ENCODE data around the gene MKI67.

MKI67 gene

DNA sequence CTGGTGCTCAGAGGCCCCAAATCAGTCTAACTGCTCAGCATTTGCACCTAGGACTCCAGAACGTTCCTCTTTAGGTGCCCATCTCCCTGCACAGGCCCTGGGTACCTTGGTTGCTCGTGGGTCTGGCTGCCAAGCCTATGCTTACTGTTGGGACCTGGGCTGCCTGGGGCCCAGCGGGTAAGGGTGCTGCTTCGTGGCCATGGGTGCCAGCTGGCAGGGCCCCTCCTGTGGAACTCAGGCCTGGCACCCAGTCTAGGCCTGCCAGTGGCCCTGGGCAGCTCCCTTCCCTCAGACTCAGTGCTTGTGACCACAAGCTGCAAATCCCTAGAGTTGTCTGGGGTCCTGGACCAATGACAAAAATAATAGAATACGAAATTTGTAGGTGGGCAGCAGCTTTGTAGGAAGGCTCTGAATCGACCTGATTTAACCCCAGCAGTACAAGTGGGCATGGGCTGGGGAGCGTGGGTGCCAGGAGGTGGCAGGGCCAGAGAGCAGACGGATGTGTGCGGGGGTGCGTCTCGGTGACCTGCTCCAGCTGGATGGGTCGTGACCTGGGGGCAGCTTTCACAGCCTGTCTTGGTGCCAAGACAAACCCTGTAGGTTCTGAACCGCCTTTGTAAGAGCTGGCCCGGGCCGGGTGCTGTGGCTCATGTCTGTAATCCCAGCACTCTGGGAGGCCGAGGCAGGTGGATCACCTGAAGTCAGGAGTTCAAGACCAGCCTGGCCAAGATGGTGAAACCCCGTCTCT, 69.7 kb downstream of the MKI67 start:
- Histone ChIP-seq H3K27ac (ENCODE audit: low read depth, low read length) (no peak overlapping the region), H3K36me3 (ENCODE audit: control insufficient read depth, insufficient read depth, low read length) (no peaks in the 10 kb centered on the region), H3K27me3 (ENCODE audit: control insufficient read depth, insufficient read depth, low read length) (no peaks in the 10 kb centered on the region), H3K4me3 (ENCODE audit: low read depth, low read length) (no peak overlapping the region), H3K9ac (ENCODE audit: low read depth, low read length) (no peak overlapping the region), H3K4me1 (ENCODE audit: control insufficient read depth, insufficient read depth, low read length) (no peaks in the 10 kb centered on the region), H3K9me3 (ENCODE audit: control insufficient read depth, insufficient read depth, low read length) (no peaks in the 10 kb centered on the region)

DNA sequence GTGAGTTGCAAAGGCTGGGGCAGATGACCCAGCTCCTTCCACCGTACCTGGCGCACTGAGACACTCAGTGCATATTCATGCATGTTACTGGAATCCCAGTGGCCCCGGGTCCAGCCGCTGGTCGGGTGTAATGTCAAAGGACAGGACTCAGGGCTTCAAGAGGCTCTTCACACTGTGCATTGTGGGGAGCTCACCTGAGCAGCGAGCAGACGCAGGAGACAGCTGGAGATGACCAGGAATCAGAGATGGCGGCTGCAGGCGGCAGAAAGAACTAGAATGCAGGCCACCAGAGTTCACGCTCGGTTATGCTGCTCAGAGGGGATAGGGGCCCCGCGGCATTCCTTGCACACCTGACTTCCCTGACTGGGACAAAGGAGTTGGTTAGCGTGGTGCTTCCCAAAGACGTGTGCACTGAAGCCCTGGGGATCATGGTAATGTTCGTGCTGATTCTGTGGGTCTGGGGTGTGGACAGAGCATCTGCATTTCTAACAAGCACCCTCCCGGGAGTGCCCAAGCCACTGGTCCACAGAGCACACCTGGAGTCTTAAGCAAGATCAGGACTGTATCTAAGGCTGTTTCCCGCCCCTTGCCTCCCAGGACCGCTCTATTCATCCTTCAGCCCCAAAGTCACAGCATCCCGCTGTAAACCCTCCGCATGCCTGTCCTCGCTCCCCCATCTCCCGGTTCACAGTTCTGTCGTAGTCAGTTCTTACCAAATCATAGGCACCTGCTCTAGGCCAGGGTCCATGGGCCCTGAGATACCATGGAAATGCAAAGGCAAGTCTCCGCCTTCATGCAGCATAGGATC, 71.0 kb downstream of the MKI67 start:
- H3K4me3 ChIP-seq (ENCODE audit: low read depth, low read length), result no peak overlapping the region
- no peak overlapping the region for H3K9ac ChIP-seq (ENCODE audit: low read depth, low read length)
- no peaks in the 10 kb centered on the region for H3K9me3 ChIP-seq (ENCODE audit: control insufficient read depth, insufficient read depth, low read length)
- H3K27ac ChIP-seq (ENCODE audit: low read depth, low read length), result no peak overlapping the region
- H3K4me1 ChIP-seq (ENCODE audit: control insufficient read depth, insufficient read depth, low read length), result no peaks in the 10 kb centered on the region
- no peaks in the 10 kb centered on the region for H3K36me3 ChIP-seq (ENCODE audit: control insufficient read depth, insufficient read depth, low read length)
- no peaks in the 10 kb centered on the region for H3K27me3 ChIP-seq (ENCODE audit: control insufficient read depth, insufficient read depth, low read length)

DNA sequence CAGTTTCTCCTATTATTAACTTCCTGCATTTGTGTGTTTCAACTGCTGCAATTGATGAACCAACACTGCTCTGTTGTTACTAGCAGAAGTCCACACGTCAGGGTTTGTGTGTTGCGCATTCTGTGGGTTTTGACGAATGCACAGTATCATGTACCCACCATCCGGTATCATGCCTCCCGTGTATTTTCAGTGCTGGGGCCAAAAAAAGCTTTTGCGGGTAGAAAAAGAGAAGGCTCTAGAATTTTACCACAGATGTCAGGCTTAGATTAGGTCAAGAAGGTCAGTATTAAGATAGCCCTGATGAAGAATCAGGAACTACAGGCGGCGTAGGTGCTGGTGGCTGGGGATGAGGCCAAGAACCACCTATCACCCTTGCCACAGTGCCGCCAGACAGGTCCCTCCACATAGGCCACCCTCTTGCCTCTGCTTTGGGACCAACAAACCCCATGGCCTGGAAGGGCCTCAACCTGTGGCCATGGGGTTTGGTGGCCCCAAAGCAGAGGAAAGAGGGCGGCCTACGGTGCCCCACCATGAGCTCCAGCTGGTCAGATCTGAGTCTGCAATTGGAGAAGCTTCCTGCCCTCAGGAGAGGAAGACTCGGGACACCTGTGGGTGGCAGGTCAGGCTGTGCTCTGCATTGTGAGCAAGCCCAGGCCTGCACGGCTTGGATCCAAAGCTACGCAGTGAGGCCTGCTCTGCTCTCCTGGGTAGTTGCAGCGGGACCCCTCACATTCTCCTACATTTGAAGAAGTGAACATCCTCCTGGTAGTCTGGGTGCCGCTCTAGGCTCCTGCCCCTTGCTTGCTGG, 71.9 kb downstream of the MKI67 start:
- H3K27me3 ChIP-seq (ENCODE audit: control insufficient read depth, insufficient read depth, low read length), result no peaks in the 10 kb centered on the region
- no peak overlapping the region for H3K9ac ChIP-seq (ENCODE audit: low read depth, low read length)
- H3K9me3 ChIP-seq (ENCODE audit: control insufficient read depth, insufficient read depth, low read length), result no peaks in the 10 kb centered on the region
- H3K4me1 ChIP-seq (ENCODE audit: control insufficient read depth, insufficient read depth, low read length), result no peaks in the 10 kb centered on the region
- H3K27ac ChIP-seq (ENCODE audit: low read depth, low read length), result no peak overlapping the region
- H3K4me3 ChIP-seq (ENCODE audit: low read depth, low read length), result no peak overlapping the region
- H3K36me3 ChIP-seq (ENCODE audit: control insufficient read depth, insufficient read depth, low read length), result no peaks in the 10 kb centered on the region

DNA sequence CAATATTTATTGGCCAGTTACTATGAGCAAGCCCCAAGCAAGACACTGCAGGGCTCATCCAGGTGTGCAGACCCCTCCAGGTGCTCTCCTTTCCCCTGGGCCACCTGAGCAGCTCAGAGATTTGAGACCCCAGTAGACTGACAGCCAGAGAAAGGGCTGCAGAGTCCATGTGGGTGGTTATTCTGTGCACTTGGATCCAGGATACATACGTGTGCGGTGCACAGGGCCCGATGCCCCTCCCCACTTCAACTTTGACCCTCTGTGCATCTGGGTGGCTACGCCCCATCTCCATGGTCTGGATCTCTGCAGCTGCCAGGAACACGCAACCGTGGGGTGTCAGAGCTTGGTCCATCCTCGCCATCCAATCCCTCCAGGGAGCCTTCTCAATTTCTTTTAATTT, 72.9 kb downstream of the MKI67 start:
- no peaks in the 10 kb centered on the region for H3K27me3 ChIP-seq (ENCODE audit: control insufficient read depth, insufficient read depth, low read length)
- H3K9me3 ChIP-seq (ENCODE audit: control insufficient read depth, insufficient read depth, low read length), result no peaks in the 10 kb centered on the region
- H3K4me3 ChIP-seq (ENCODE audit: low read depth, low read length), result no peak overlapping the region
- no peak overlapping the region for H3K27ac ChIP-seq (ENCODE audit: low read depth, low read length)
- H3K9ac ChIP-seq (ENCODE audit: low read depth, low read length), result no peak overlapping the region
- H3K36me3 ChIP-seq (ENCODE audit: control insufficient read depth, insufficient read depth, low read length), result no peaks in the 10 kb centered on the region
- H3K4me1 ChIP-seq (ENCODE audit: control insufficient read depth, insufficient read depth, low read length), result no peaks in the 10 kb centered on the region

DNA sequence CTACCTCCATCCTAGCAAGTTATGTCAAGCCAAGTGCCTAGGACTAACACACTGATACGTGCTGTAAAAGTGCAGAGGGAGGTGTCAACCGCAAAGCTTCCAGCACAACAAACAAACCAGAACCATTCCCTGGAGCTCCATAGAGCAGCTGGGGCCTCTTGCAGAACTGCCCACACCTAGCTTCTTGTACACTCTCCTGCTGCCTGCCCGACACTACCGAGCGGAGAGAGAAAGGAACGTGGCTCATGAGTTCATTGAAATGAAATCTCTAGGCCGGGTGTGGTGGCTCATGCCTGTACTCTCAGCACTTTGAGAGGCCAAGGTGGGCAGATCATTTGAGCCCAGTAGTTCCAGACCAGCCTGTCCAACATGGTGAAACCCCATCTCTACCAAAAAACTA, 73.5 kb downstream of the MKI67 start:
- Histone ChIP-seq H3K4me1 (ENCODE audit: control insufficient read depth, insufficient read depth, low read length) (peaks cover under 1% of the 10 kb centered on the region; the same call in 1 of the 2 replicates), H3K36me3 (ENCODE audit: control insufficient read depth, insufficient read depth, low read length) (no peaks in the 10 kb centered on the region)

DNA sequence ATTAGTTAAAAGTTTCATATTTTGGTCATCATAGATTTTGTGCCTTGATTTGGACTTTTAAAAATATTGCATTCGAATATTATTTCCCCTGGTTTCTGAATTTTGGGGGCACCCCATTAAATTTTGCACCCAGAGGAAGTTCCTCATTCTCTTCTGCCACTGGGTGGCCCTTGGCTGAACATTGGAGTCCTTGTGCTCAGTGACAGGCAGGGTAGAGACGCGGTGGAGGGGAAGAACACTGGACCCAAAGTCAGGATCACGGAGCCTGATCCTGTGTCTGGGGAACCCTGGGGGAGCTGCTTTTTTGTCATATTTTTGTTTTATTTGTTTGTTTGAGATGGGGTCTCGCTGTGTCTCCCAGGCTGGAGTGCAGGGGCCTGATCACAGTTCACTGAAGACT, 74.7 kb downstream of the MKI67 start:
- Histone ChIP-seq H3K9me3 (ENCODE audit: control insufficient read depth, insufficient read depth, low read length) (no peaks in the 10 kb centered on the region), H3K27ac (ENCODE audit: low read depth, low read length) (no peak overlapping the region), H3K9ac (ENCODE audit: low read depth, low read length) (no peak overlapping the region), H3K4me1 (ENCODE audit: control insufficient read depth, insufficient read depth, low read length) (peaks cover 4% of the 10 kb centered on the region; the same call in 1 of the 2 replicates), H3K36me3 (ENCODE audit: control insufficient read depth, insufficient read depth, low read length) (no peaks in the 10 kb centered on the region), H3K27me3 (ENCODE audit: control insufficient read depth, insufficient read depth, low read length) (no peaks in the 10 kb centered on the region), H3K4me3 (ENCODE audit: low read depth, low read length) (no peak overlapping the region)

More for the DNA sequence above, 73.5 kb downstream of the MKI67 start:
- Histone ChIP-seq H3K9ac (ENCODE audit: low read depth, low read length) (no peak overlapping the region), H3K9me3 (ENCODE audit: control insufficient read depth, insufficient read depth, low read length) (no peaks in the 10 kb centered on the region), H3K4me3 (ENCODE audit: low read depth, low read length) (no peak overlapping the region), H3K27me3 (ENCODE audit: control insufficient read depth, insufficient read depth, low read length) (no peaks in the 10 kb centered on the region), H3K27ac (ENCODE audit: low read depth, low read length) (no peak overlapping the region)

DNA sequence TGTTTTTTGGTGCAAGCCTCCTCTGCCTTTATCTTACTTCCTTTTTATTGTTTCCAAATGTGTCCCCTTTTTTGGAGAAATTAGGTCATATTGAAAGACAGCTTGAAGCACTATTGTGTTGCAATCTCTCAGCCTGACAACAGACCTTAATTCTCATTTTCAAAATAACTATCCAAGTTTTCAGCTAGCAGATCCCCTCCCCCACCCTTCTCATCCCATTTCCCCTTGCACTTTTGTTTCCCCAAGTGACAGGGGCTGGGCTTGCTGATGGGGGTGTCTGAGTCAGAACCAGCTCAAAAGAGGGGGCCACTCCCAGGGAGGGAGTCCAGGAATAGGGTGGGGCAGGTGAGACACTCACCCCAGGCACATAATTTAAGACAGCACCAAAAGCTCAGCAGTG, 75.3 kb downstream of the MKI67 start:
- Histone ChIP-seq H3K27me3 (ENCODE audit: control insufficient read depth, insufficient read depth, low read length) (no peaks in the 10 kb centered on the region), H3K9ac (ENCODE audit: low read depth, low read length) (no peak overlapping the region), H3K36me3 (ENCODE audit: control insufficient read depth, insufficient read depth, low read length) (no peaks in the 10 kb centered on the region), H3K9me3 (ENCODE audit: control insufficient read depth, insufficient read depth, low read length) (no peaks in the 10 kb centered on the region), H3K4me1 (ENCODE audit: control insufficient read depth, insufficient read depth, low read length) (peaks cover 4% of the 10 kb centered on the region; the same call in 1 of the 2 replicates), H3K4me3 (ENCODE audit: low read depth, low read length) (no peak overlapping the region), H3K27ac (ENCODE audit: low read depth, low read length) (no peak overlapping the region)

DNA sequence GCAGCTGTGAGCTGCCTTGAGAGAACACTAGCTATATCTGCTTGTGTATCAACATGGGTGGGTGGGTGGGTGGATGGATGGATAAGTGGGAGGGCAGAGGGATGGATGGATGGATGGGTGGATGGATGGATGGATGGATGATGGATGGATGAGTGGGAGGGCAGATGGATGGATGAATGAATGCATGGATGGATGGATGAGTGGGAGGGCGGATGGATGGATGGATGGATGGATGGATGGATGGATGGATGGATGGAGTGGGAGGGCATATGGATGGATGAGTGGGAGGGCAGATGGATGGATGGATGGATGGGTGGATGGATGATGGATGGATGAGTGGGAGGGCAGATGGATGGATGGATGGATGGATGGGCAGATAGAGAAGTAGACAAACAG, 76.1 kb downstream of the MKI67 start:
- H3K9ac ChIP-seq (ENCODE audit: low read depth, low read length), result no peak overlapping the region
- no peaks in the 10 kb centered on the region for H3K27me3 ChIP-seq (ENCODE audit: control insufficient read depth, insufficient read depth, low read length)
- H3K36me3 ChIP-seq (ENCODE audit: control insufficient read depth, insufficient read depth, low read length), result no peaks in the 10 kb centered on the region
- H3K9me3 ChIP-seq (ENCODE audit: control insufficient read depth, insufficient read depth, low read length), result no peaks in the 10 kb centered on the region
- no peak overlapping the region for H3K27ac ChIP-seq (ENCODE audit: low read depth, low read length)
- H3K4me3 ChIP-seq (ENCODE audit: low read depth, low read length), result no peak overlapping the region
- H3K4me1 ChIP-seq (ENCODE audit: control insufficient read depth, insufficient read depth, low read length), result peaks cover 4% of the 10 kb centered on the region; the same call in 1 of the 2 replicates

DNA sequence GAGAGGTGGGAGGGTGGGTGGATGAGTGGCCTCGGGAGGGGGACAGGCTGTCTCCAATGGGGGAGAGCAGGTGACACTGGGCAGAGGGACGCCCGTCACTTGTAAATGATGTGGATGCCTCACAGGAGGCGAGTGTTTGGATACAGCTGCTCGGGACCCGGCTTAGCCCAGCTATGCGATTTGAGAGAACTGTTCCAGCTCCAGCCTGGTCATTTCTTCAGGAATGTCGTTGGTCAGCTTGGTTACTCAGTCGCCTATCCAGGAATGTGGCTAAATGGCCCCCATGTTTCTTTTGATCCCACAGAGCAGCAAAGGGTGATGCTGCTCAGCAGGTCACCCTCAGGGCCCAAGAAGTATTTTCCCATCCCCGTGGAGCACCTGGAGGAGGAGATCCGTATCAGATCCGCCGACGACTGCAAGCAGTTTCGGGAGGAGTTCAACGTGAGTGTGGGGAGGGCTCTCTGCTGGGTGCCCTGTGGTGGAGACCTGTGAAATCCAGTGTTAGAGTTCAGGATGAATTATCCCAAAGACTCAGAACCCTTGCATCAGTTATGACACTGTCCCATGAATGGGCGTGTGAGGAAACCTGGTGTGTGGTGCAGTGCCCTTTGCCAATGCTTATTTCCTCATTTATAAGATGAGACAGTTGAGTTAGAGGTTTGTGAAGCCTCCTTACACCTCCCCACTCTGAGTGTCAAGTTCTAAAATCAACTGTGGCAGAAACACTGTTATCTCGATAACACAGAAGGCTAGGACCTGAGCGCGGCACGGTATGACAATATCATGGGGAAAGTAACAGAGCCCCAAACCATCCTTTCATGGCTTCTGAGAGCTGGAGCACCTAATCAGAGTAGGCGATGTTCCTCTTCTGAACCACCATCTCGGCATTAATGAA, 76.8 kb downstream of the MKI67 start:
- peaks cover 4% of the 10 kb centered on the region; the same call in 1 of the 2 replicates for H3K4me1 ChIP-seq (ENCODE audit: control insufficient read depth, insufficient read depth, low read length)
- no peaks in the 10 kb centered on the region for H3K27me3 ChIP-seq (ENCODE audit: control insufficient read depth, insufficient read depth, low read length)
- no peaks in the 10 kb centered on the region for H3K36me3 ChIP-seq (ENCODE audit: control insufficient read depth, insufficient read depth, low read length)
- H3K27ac ChIP-seq (ENCODE audit: low read depth, low read length), result no peak overlapping the region
- no peak overlapping the region for H3K9ac ChIP-seq (ENCODE audit: low read depth, low read length)
- no peak overlapping the region for H3K4me3 ChIP-seq (ENCODE audit: low read depth, low read length)
- H3K9me3 ChIP-seq (ENCODE audit: control insufficient read depth, insufficient read depth, low read length), result no peaks in the 10 kb centered on the region

DNA sequence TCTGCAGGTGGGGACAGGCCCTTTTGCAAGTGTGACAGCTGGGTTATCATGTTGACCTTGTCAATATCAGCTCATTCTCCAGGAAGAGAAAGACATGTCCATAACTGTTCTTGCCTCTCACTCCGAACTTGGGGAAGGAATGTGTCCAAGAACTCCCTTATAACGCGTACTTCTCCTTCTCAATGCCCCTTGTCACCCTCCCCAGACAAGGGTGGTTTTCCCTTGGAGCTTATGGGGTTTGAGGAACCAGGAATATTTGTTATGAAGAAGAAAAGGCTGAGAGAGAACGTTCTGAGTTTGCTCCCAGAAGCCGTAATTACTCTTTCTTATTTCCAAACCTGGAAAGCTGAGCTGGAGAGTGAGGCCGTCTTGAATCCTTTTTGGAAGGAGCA, 77.4 kb downstream of the MKI67 start:
- peaks cover 4% of the 10 kb centered on the region; the same call in 1 of the 2 replicates for H3K4me1 ChIP-seq (ENCODE audit: control insufficient read depth, insufficient read depth, low read length)

More for the DNA sequence above, 77.4 kb downstream of the MKI67 start:
- H3K9me3 ChIP-seq (ENCODE audit: control insufficient read depth, insufficient read depth, low read length), result no peaks in the 10 kb centered on the region
- H3K27me3 ChIP-seq (ENCODE audit: control insufficient read depth, insufficient read depth, low read length), result no peaks in the 10 kb centered on the region
- H3K9ac ChIP-seq (ENCODE audit: low read depth, low read length), result no peak overlapping the region
- H3K36me3 ChIP-seq (ENCODE audit: control insufficient read depth, insufficient read depth, low read length), result no peaks in the 10 kb centered on the region
- H3K27ac ChIP-seq (ENCODE audit: low read depth, low read length), result no peak overlapping the region
- no peak overlapping the region for H3K4me3 ChIP-seq (ENCODE audit: low read depth, low read length)
